HCT116 (cell line): ENCODE measurements around the gene NPLOC4. TPM values are rescaled to one million over a fixed set of nuclear protein-coding genes. Genes with fewer than 3 reads are reported as not detected.

Experiments used
- ATAC-seq: fragments of 200-7000 bp; cut with Tn5 transposase; 2 replicates; pipeline ENCODE4 v1.9.1; 2020; ENCODE audit warnings: mild to moderate bottlenecking, moderate library complexity
- BruUV-seq: library from RNA; stranded (reverse); fragments of 400-500 nt; replicated peaks from 2 replicates; lab custom pipeline; 2021; lab: Mats Ljungman, UMichigan
- CTCF ChIA-PET: fragments of 300-600 bp; sonication (Branson Sonifier 250); formaldehyde crosslinking; loops from one replicate; lab custom pipeline; 2021; ENCODE audit warnings: antibody characterized with exemption; lab: Charles Lee
- POLR2A ChIA-PET: fragments of 300-600, 350-600 bp; sonication (Branson Sonifier 250); formaldehyde crosslinking; loops from one replicate; lab custom pipeline; 2021; ENCODE audit warnings: antibody characterized with exemption; lab: Charles Lee
- RAD21 ChIA-PET, 2 experiments: fragments of 300-600 bp; sonication (Branson Sonifier 250); formaldehyde crosslinking; loops; one replicate each; lab custom pipeline; 2023; ENCODE audit warnings: low total read pairs in 2 of 2; ENCODE audit not compliant: uncharacterized antibody in 2 of 2, unreplicated experiment in 2 of 2, low non-redundant PET in 1 of 2; lab: Charles Lee
- DNase-seq: peaks from one replicate; pipeline ENCODE4 v3.0.0-alpha.2; 2010; ENCODE audit warnings: low read depth, low spot score
- H2AFZ ChIP-seq: fragments of 200-600 bp; shearing (Covaris generic), sonication (generic); 2 replicates; pipeline ENCODE4 v1.6.1; 2017; ENCODE audit warnings: low read depth, mixed run types, mixed read lengths, antibody characterized with exemption, low read length; ENCODE audit not compliant: poor library complexity, severe bottlenecking
- H3K27ac ChIP-seq: 2 replicates; pipeline ENCODE4 v1.5.1; 2012; ENCODE audit warnings: low read depth, low read length
- H3K27me3 ChIP-seq: fragments of 200-600 bp; sonication (generic); 2 replicates; pipeline ENCODE4 v1.6.1; 2016; ENCODE audit warnings: mixed run types, low read length, mixed read lengths; ENCODE audit not compliant: insufficient read depth
- H3K36me3 ChIP-seq, 2 experiments: fragments of 200-500 bp in 1 of 2; fragments of 200-600 bp in 1 of 2; sonication (Bioruptor generic) in 1 of 2; sonication (generic) in 1 of 2; 2 replicates each; pipeline versions ENCODE4 v1.5.1 to v1.6.1; 2014 to 2016; ENCODE audit warnings: low read length in 2 of 2, inconsistent platforms in 1 of 2, mixed read lengths in 1 of 2, mixed run types in 1 of 2; ENCODE audit not compliant: insufficient read depth in 2 of 2, control insufficient read depth in 1 of 2
- H3K4me1 ChIP-seq, 2 experiments: fragments of 200-600 bp in 1 of 2; sonication (generic) in 1 of 2; 2 replicates each; pipeline versions ENCODE4 v1.5.1 to v1.6.1; 2012 to 2017; ENCODE audit warnings: low read length in 2 of 2, inconsistent platforms in 1 of 2, mild to moderate bottlenecking in 1 of 2, mixed read lengths in 1 of 2, mixed run types in 1 of 2, moderate library complexity in 1 of 2; ENCODE audit not compliant: insufficient read depth in 2 of 2, control insufficient read depth in 1 of 2
- H3K4me2 ChIP-seq: fragments of 200-600 bp; sonication (generic); 2 replicates; pipeline ENCODE4 v1.6.1; 2017; ENCODE audit warnings: mixed run types, low read length, mixed read lengths
- H3K4me3 ChIP-seq, 2 experiments: fragments of 200-600 bp in 1 of 2; sonication (generic) in 1 of 2; replicated peaks in 1 of 2; 2 replicates each; pipeline ENCODE4 v1.5.1; 2011 to 2016; ENCODE audit warnings: low read length in 2 of 2, control low read depth in 1 of 2, low read depth in 1 of 2, mild to moderate bottlenecking in 1 of 2, mixed read lengths in 1 of 2, mixed run types in 1 of 2
- H3K79me2 ChIP-seq: fragments of 200-600 bp; sonication (generic); 2 replicates; pipeline ENCODE4 v1.6.1; 2017; ENCODE audit warnings: mild to moderate bottlenecking, mixed run types, low read length, moderate library complexity, mixed read lengths; ENCODE audit not compliant: insufficient read depth
- H3K9ac ChIP-seq: fragments of 200-600 bp; sonication (generic); 2 replicates; pipeline ENCODE4 v1.6.1; 2016; ENCODE audit warnings: low read length, mixed read lengths
- H3K9me2 ChIP-seq: fragments of 200-600 bp; sonication (generic), shearing (Covaris generic); 2 replicates; pipeline ENCODE4 v1.6.1; 2017; ENCODE audit warnings: mixed run types, mild to moderate bottlenecking, moderate library complexity; ENCODE audit not compliant: insufficient read depth
- H3K9me3 ChIP-seq, 2 experiments: fragments of 200-500 bp in 1 of 2; fragments of 200-600 bp in 1 of 2; sonication (Bioruptor generic) in 1 of 2; sonication (generic) in 1 of 2; 2 replicates each; pipeline ENCODE4 v1.6.1; 2014 to 2017; ENCODE audit warnings: low read length in 2 of 2, mixed read lengths in 2 of 2, inconsistent platforms in 1 of 2, low read depth in 1 of 2, mild to moderate bottlenecking in 1 of 2, mixed run types in 1 of 2, moderate library complexity in 1 of 2; ENCODE audit not compliant: control insufficient read depth in 1 of 2, insufficient read depth in 1 of 2
- H4K20me1 ChIP-seq: fragments of 200-600 bp; sonication (generic), shearing (Covaris generic); 2 replicates; pipeline ENCODE4 v1.6.1; 2017; ENCODE audit warnings: mixed run types, mild to moderate bottlenecking, moderate library complexity; ENCODE audit not compliant: insufficient read depth
- ATF3 ChIP-seq: IDR thresholded peaks from 2 replicates; pipeline ENCODE4 v1.6.1; 2012
- CBX3 ChIP-seq: IDR thresholded peaks from 2 replicates; pipeline ENCODE4 v1.6.1; 2012; ENCODE audit warnings: low read depth
- CTCF ChIP-seq, 3 experiments: fragments of 200-600 bp in 1 of 3; sonication (generic) in 1 of 3; IDR thresholded peaks in 2 of 3; conservative IDR thresholded peaks in 1 of 3; 2 replicates each; pipeline ENCODE4 v1.5.1; 2012 to 2017; ENCODE audit warnings: low read depth in 2 of 3, low read length in 2 of 3, antibody characterized with exemption in 1 of 3, borderline replicate concordance in 1 of 3, control low read depth in 1 of 3, mild to moderate bottlenecking in 1 of 3, mixed read lengths in 1 of 3, mixed run types in 1 of 3, moderate library complexity in 1 of 3; ENCODE audit not compliant: insufficient read depth in 1 of 3
- EGR1 ChIP-seq: IDR thresholded peaks from 2 replicates; pipeline ENCODE4 v1.6.1; 2012; ENCODE audit warnings: low read depth
- ELF1 ChIP-seq: IDR thresholded peaks from 2 replicates; pipeline ENCODE4 v1.6.1; 2012; ENCODE audit warnings: low read depth, borderline replicate concordance
- MAX ChIP-seq: IDR thresholded peaks from 2 replicates; pipeline ENCODE4 v1.6.1; 2012
- POLR2A ChIP-seq: IDR thresholded peaks from 2 replicates; pipeline ENCODE4 v1.7.0; 2011; ENCODE audit warnings: borderline replicate concordance; ENCODE audit not compliant: insufficient read depth, insufficient read length; ENCODE audit errors: extremely low read depth
- POLR2AphosphoS5 ChIP-seq: IDR thresholded peaks from 2 replicates; pipeline ENCODE4 v1.6.1; 2011; ENCODE audit warnings: mild to moderate bottlenecking, low read depth, low read length, moderate library complexity
- REST ChIP-seq: IDR thresholded peaks from 2 replicates; pipeline ENCODE4 v1.6.1; 2012; ENCODE audit warnings: low read depth
- SIN3A ChIP-seq: IDR thresholded peaks from 2 replicates; pipeline ENCODE4 v1.6.1; 2012; ENCODE audit warnings: low read depth
- SP1 ChIP-seq: IDR thresholded peaks from 2 replicates; pipeline ENCODE4 v1.6.1; 2012; ENCODE audit warnings: low read depth
- SRF ChIP-seq: IDR thresholded peaks from 2 replicates; pipeline ENCODE4 v1.6.1; 2012; ENCODE audit warnings: low read depth
- YY1 ChIP-seq: IDR thresholded peaks from 2 replicates; pipeline ENCODE4 v1.6.1; 2011; ENCODE audit warnings: low read length, low read depth, moderate library complexity, mild to moderate bottlenecking; ENCODE audit not compliant: insufficient replicate concordance; ENCODE audit errors: extremely low read depth
- ZBTB33 ChIP-seq: IDR thresholded peaks from 2 replicates; pipeline ENCODE4 v1.6.1; 2011; ENCODE audit warnings: mild to moderate bottlenecking, low read length, moderate library complexity; ENCODE audit not compliant: insufficient replicate concordance; ENCODE audit errors: extremely low read depth
- ZFX ChIP-seq: fragments of 450-650 bp; IDR thresholded peaks from 2 replicates; pipeline ENCODE4 v1.6.1; 2017
- intact Hi-C: fragments of 100-400 bp; cut with micrococcal nuclease; formaldehyde crosslinking; loops from 2 replicates; pipeline ENCODE4 v1.10.0; 2022
- total RNA-seq: library from RNA; stranded (reverse); gene quantifications from one replicate; pipeline ENCODE4 v1.2.1, GENCODE V29; 2021; ENCODE audit not compliant: unreplicated experiment

Gene NPLOC4
- total RNA-seq, 1 experiment from 2014 or later, result 137 TPM

- peak; percentile 86 for ATAC-seq
- RAD21 ChIA-PET, result interaction anchor here in 1 of 2 experiments (2.2 kb wide), 1 partner anchor 17 kb away, joined by 4 read pairs; the partner anchor contains the start of genes ARL16 and HGS
Measured at GRCh38 chr17:81666342-81667191, 29.7 kb upstream of the NPLOC4 start, which contains the start of the genes CCDC137 and OXLD1. Gene CCDC137, plus strand, starts transcription at chr17:81666737. Its CDS starts 30 bp downstream, at chr17:81666767. Gene OXLD1, minus strand, starts transcription at chr17:81666605. Its CDS starts 28 bp downstream, at chr17:81666577.

More at GRCh38 chr17:81666342-81667191, 29.7 kb upstream of the NPLOC4 start, which contains the start of the genes CCDC137 and OXLD1:
- TF ChIP-seq REST, result no peak
- peak; percentile 78; the same call in 1 of the 2 replicates for TF ChIP-seq ZFX
- peak; percentile 100; the same call in 1 of the 2 replicates for TF ChIP-seq ELF1
- no peak for TF ChIP-seq CTCF (IDR thresholded peaks at IDR 0.05 in 2 of 3, conservative IDR thresholded peaks at IDR 0.05 in 1 of 3; ENCODE audit: borderline replicate concordance in 1 of 3, insufficient read depth in 1 of 3, low read depth in 2 of 3, low read length in 2 of 3)
- no peak for TF ChIP-seq SRF
- TF ChIP-seq SP1, result peak; percentile 96
- no peak for TF ChIP-seq ATF3
- TF ChIP-seq YY1, result peak; percentile 89
- TF ChIP-seq EGR1, result peak; percentile 72; the same call in 1 of the 2 replicates
- TF ChIP-seq SIN3A, result peak; percentile 99
- peak; percentile 94 for TF ChIP-seq MAX
- TF ChIP-seq ZBTB33, result peak; percentile 72
- TF ChIP-seq POLR2A, result peak; percentile 93
- TF ChIP-seq CBX3, result no peak
- TF ChIP-seq POLR2AphosphoS5, result peak; percentile 95
- no TSS peak for BruUV-seq
- Histone ChIP-seq H3K9ac (peak within 1 kb of the TSS; percentile 97), H4K20me1 (peaks cover 3% of the 10 kb centered on the region; the same call in 1 of the 2 replicates), H3K79me2 (peaks cover 67% of the 10 kb centered on the region), H2AFZ (no peak within 1 kb of the TSS), H3K4me2 (peak within 1 kb of the TSS; percentile 89), H3K4me1 (peaks cover 40 to 48% of the 10 kb centered on the region in 2 experiments), H3K9me3 (no peaks in the 10 kb centered on the region), H3K27ac (peak within 1 kb of the TSS; percentile 86), H3K4me3 (peak within 1 kb of the TSS; percentile 78 to 84), H3K27me3 (no peaks in the 10 kb centered on the region), H3K9me2 (no peaks in the 10 kb centered on the region), H3K36me3 (peaks cover 23 to 44% of the 10 kb centered on the region in 2 experiments)
- intact Hi-C loops, result loop anchor here (1.0 kb wide), 2 partner anchors 17 to 29 kb away; partner anchors contain the start of genes ARL16, NPLOC4 and TSPAN10
- peak; percentile 94 for DNase-seq
- ChIA-PET POLR2A (interaction anchor here (1.8 to 2.7 kb wide), 2 partner anchors 9 to 17 kb away, joined by 7 to 9 read pairs; partner anchors contain the start of genes ARL16 and HGS), CTCF (no interaction called here)
